COR-L47 (cell line): ENCODE measurements around the gene PFN3.
A peak's percentile ranks its signal among the peaks of the same experiment; 100 is the strongest.

ENCODE experiments used
- DNase-seq: peaks from one replicate; lab custom pipeline; 2025; lab: John Stamatoyannopoulos, UW

Gene PFN3

GRCh38 chr5:177399997-177400868 is at the start of gene PFN3:
PFN3 (minus strand) TSS chr5:177400661; CDS start chr5:177400576, 85 bp downstream.
- DNase-seq: no peak

GRCh38 chr5:177449140-177450061 is 48.9 kb upstream of the PFN3 start:
- no peak for DNase-seq

- no peak for DNase-seq
These were observed 47.9 kb upstream of the PFN3 start for GRCh38 chr5:177448244-177448950.

GRCh38 chr5:177447611-177448243 is 47.3 kb upstream of the PFN3 start:
- peak; percentile 17 for DNase-seq

- DNase-seq: peak; percentile 91
These were observed 46.7 kb upstream of the PFN3 start for GRCh38 chr5:177447066-177447610.

GRCh38 chr5:177446200-177447065 is 46.0 kb upstream of the PFN3 start, which contains the start of gene PRR7:
PRR7 (plus strand) TSS chr5:177446814; CDS start chr5:177455068, 8,254 bp downstream.
- peak; percentile 74 for DNase-seq

GRCh38 chr5:177445917-177446199 is 45.4 kb upstream of the PFN3 start:
- no peak for DNase-seq

- no peak for DNase-seq
These were observed 44.8 kb upstream of the PFN3 start for GRCh38 chr5:177445052-177445916.

GRCh38 chr5:177444106-177445051 is 43.9 kb upstream of the PFN3 start:
- DNase-seq: no peak

- DNase-seq: no peak
These were observed 42.9 kb upstream of the PFN3 start for GRCh38 chr5:177443144-177443983.

GRCh38 chr5:177442066-177442826 is 41.8 kb upstream of the PFN3 start:
- no peak for DNase-seq

- DNase-seq: no peak
These were observed 40.7 kb upstream of the PFN3 start for GRCh38 chr5:177440990-177441780.

GRCh38 chr5:177440211-177440989 is 39.9 kb upstream of the PFN3 start:
- no peak for DNase-seq

GRCh38 chr5:177439518-177440053 is 39.1 kb upstream of the PFN3 start:
- no peak for DNase-seq

GRCh38 chr5:177438468-177438867 is 38.0 kb upstream of the PFN3 start:
- no peak for DNase-seq
